CD4-positive, alpha-beta T cell treated with Interleukin-12 subunit alpha and Interleukin-12 subunit beta, for 1 hour (primary cell): ENCODE measurements around the gene CHMP5.

Experiments
- DNase-seq: peaks from one replicate; pipeline ENCODE4 v3.0.0-alpha.2; 2020

The CHMP5 gene

DNA sequence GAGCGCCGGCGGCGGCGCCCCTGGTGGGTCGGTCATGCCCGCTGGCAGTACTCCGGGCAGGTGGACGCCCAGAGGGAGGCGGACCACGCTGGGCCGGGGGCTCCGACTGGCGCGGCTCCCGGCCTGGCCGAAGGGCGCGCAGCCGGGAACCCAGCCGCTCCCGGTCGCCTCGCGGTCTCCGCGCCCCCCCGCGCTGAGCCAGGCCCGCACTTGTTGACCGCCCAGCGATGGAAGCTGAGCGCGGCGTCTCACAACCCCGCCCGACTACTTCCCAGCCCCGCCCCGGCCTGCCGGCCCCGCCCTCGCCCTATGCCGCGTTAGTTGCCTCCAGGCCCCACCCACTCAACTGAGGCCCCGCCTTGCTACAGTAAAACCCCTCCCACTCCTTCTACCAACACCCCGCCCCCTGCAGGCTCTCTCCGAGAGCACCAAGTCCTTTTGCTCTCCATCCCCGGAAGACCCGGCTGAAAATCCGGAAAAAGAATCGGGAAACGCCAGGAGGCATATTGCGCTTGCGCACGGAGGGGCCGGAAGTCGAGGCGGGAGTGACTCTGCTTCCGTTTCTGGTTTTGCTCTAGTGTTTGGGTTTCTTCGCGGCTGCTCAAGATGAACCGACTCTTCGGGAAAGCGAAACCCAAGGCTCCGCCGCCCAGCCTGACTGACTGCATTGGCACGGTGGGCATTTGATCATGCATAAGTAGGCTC, at the start of gene CHMP5, which contains the start of gene BAG1:
TSS of gene CHMP5 (plus strand) at position 577 of the 705 bp plus-strand sequence. CDS start at position 607, 30 bp downstream.
TSS of gene BAG1 (minus strand) at position 236 of the 705 bp plus-strand sequence.
- peak; percentile 100 for DNase-seq

GRCh38 chr9:33220681-33221567, 43.9 kb upstream of the CHMP5 start:
- DNase-seq: no peak

DNA sequence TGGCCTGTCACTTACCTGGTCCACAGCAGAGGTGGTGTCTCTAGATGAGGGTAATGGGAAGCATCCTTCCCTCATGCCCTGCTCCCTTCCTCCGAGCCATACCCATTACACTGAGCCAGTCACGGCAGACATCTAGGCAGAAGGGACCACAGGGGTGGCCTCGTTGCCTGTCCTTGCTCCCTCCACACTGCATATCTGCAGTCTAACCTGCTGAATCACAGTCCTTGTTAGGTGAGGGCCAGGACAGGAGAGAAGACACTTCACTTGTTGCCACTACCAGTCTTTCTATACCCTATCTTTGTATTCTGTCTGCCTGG, 43.3 kb upstream of the CHMP5 start:
- DNase-seq: no peak

GRCh38 chr9:33222031-33222430, 42.8 kb upstream of the CHMP5 start:
- no peak for DNase-seq

DNA sequence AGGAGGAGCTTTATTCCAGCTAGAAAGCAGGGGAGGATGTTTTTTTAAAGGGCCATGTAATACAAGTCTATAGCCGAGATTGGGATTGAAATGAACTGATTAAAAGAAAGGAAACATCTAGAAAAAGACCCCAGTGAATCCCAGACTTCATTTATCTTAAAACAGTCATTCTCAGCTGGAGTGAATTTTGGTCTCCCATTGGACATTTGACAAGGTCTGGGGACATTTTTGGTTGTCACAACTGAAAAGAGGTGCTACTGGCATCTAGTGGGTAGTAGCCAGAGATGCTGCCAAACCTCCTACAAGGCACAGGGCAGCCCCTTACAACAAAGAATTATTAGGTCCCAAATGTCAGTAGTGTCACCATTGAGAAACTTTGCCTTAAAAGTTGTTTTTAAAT, 41.2 kb upstream of the CHMP5 start:
- DNase-seq: no peak

- DNase-seq: peak; percentile 78
These were observed 39.3 kb upstream of the CHMP5 start for GRCh38 chr9:33225319-33226147.

DNA sequence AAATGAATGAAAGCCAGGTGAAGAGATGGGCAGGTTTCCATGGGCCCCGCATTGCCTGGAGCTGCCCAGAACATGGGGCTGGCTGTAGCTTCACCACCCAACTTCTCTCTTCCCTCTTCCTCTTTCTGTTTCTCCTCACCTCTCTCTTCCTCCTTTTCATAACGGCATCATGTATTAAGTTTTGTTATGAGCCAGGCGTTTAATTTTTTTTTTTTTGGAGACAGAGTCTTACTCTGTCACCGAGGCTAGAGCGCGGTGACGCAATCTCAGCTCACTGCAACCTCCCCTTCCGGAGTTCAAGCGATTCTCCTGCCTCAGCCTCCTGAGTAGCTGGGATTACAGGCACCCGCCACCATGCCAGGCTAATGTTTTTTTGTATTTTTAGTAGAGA, 37.8 kb upstream of the CHMP5 start:
- DNase-seq: peak; percentile 17

GRCh38 chr9:33227741-33228140, 37.1 kb upstream of the CHMP5 start:
- no peak for DNase-seq

DNA sequence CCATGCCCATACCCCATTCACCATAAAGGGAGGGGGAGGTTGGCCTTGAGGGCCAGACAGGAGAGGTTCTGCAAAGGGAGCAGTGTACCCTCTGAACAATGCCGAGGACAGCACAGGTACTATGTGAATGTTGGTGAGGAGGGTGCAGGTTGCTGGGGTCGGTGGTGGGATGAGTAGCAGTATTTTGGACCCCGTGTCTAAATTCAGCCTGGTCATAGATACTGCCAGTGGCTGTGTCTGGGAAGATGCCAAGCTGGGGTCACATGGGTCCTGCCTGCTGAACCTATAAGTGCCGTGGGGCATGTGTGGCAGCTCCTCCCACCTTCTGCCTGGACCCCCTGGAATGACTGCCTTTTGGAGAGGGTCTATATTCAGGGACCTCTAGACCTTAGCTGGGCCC, 36.2 kb upstream of the CHMP5 start:
- DNase-seq: no peak

GRCh38 chr9:33229359-33230114, 35.3 kb upstream of the CHMP5 start:
- DNase-seq: no peak

- DNase-seq: no peak
These were observed 33.9 kb upstream of the CHMP5 start for GRCh38 chr9:33230756-33231622.

- DNase-seq: no peak
These were observed 33.3 kb upstream of the CHMP5 start for GRCh38 chr9:33231623-33231942.

GRCh38 chr9:33232815-33233214, 32.0 kb upstream of the CHMP5 start:
- DNase-seq: no peak

GRCh38 chr9:33233626-33234342, 31.1 kb upstream of the CHMP5 start:
- no peak for DNase-seq

- DNase-seq: no peak
These were observed 30.1 kb upstream of the CHMP5 start for GRCh38 chr9:33234511-33235467.

GRCh38 chr9:33236571-33236970, 28.3 kb upstream of the CHMP5 start:
- DNase-seq: no peak

- no peak for DNase-seq
These were observed 24.9 kb upstream of the CHMP5 start, which contains the start of gene SPINK4 for GRCh38 chr9:33239921-33240320. Gene SPINK4 (plus strand): TSS chr9:33240167. CDS start chr9:33240209, 42 bp downstream.

GRCh38 chr9:33241298-33241697, 23.6 kb upstream of the CHMP5 start:
- DNase-seq: no peak

GRCh38 chr9:33242609-33243134, 22.2 kb upstream of the CHMP5 start:
- DNase-seq: no peak
